CD4-positive, alpha-beta T cell (primary cell): ENCODE measurements around the gene SEC24A. TPM values are rescaled to one million over a fixed set of nuclear protein-coding genes. Genes with fewer than 3 reads are reported as not detected.

ENCODE experiments used
- ATAC-seq: fragments of 200-7000 bp; cut with Tn5 transposase; one replicate; pipeline ENCODE4 v1.10.0; 2022; ENCODE audit warnings: mild to moderate bottlenecking; ENCODE audit not compliant: poor library complexity
- CTCF ChIA-PET: fragments of 350-600 bp; sonication (Branson Sonifier 250); formaldehyde crosslinking; loops from one replicate; lab custom pipeline; 2021; ENCODE audit warnings: antibody characterized with exemption, inconsistent platforms; lab: Charles Lee
- POLR2A ChIA-PET: fragments of 350-600 bp; sonication (Branson Sonifier 250); formaldehyde crosslinking; loops from one replicate; lab custom pipeline; 2021; ENCODE audit warnings: antibody characterized with exemption, inconsistent platforms; lab: Charles Lee
- DNase-seq, 14 experiments: peaks; one replicate each; pipeline ENCODE4 v3.0.0-alpha.2; 2013 to 2020; ENCODE audit warnings: mixed read lengths in 2 of 14
- H3K27ac ChIP-seq, 2 donors: one replicate each; pipeline versions ENCODE4 v1.5.1 to v1.7.0; 2013; ENCODE audit warnings: low read length in 2 of 2, low read depth in 1 of 2, mild to moderate bottlenecking in 1 of 2
- H3K27me3 ChIP-seq, 2 experiments: 1 replicate in 1 of 2; 2 replicates in 1 of 2; pipeline versions ENCODE4 v1.6.1 to v1.7.0; 2013; ENCODE audit warnings: low read length in 2 of 2, control low read depth in 1 of 2, mild to moderate bottlenecking in 1 of 2, moderate library complexity in 1 of 2; ENCODE audit not compliant: insufficient read depth in 2 of 2, control insufficient read depth in 1 of 2
- H3K36me3 ChIP-seq: one replicate; pipeline ENCODE4 v1.6.1; 2013; ENCODE audit warnings: low read length, control low read depth; ENCODE audit not compliant: insufficient read depth
- H3K4me1 ChIP-seq: one replicate; pipeline ENCODE4 v1.6.1; 2013; ENCODE audit warnings: low read length, control low read depth; ENCODE audit not compliant: insufficient read depth
- H3K4me3 ChIP-seq: one replicate; pipeline ENCODE4 v1.5.1; 2013; ENCODE audit warnings: mild to moderate bottlenecking, low read length, moderate library complexity
- H3K9me3 ChIP-seq, 2 experiments: 1 replicate in 1 of 2; 2 replicates in 1 of 2; pipeline versions ENCODE4 v1.6.1 to v1.7.0; 2013; ENCODE audit warnings: low read length in 2 of 2, mild to moderate bottlenecking in 2 of 2, control low read depth in 1 of 2, moderate library complexity in 1 of 2; ENCODE audit not compliant: control insufficient read depth in 1 of 2, insufficient read depth in 1 of 2
- H3K27ac Mint-ChIP-seq: one replicate; pipeline ENCODE4 v1.8.0; 2020; ENCODE audit warnings: mixed read lengths
- H3K27me3 Mint-ChIP-seq: one replicate; pipeline ENCODE4 v1.8.0; 2021; ENCODE audit warnings: mixed read lengths
- H3K36me3 Mint-ChIP-seq: one replicate; pipeline ENCODE4 v1.8.0; 2021; ENCODE audit warnings: low read depth, mixed read lengths
- H3K4me1 Mint-ChIP-seq: one replicate; pipeline ENCODE4 v1.8.0; 2021; ENCODE audit warnings: low read depth, mixed read lengths
- H3K4me3 Mint-ChIP-seq: one replicate; pipeline ENCODE4 v1.8.0; 2020; ENCODE audit warnings: mild to moderate bottlenecking, mixed read lengths
- H3K9me3 Mint-ChIP-seq: one replicate; pipeline ENCODE4 v1.8.0; 2020; ENCODE audit warnings: mixed read lengths
- intact Hi-C, 2 experiments: fragments of 100-400 bp; cut with DNase I in 1 of 2; cut with micrococcal nuclease in 1 of 2; formaldehyde crosslinking; loops; one replicate each; pipeline versions ENCODE4 v1.15.1 to v1.9.0; 2023 to 2025; cut with DNase I, micrococcal nuclease
- total RNA-seq, 174 experiments: library from RNA in 2 of 174; stranded (reverse) in 2 of 174; gene quantifications; one replicate each; pipeline ENCODE4 v1.2.3 and lab custom pipeline; 2021 to 2026
- TF ChIP-seq, protein P1 (sequence below): fragments of 200-600 bp; IDR thresholded peaks from one replicate; pipeline ENCODE4 v1.8.0; 2022; ENCODE audit warnings: antibody characterized with exemption, mild to moderate bottlenecking

The SEC24A gene
- total RNA-seq, 2 experiments from 2014 or later, result 11.7 to 12.3 TPM

DNA sequence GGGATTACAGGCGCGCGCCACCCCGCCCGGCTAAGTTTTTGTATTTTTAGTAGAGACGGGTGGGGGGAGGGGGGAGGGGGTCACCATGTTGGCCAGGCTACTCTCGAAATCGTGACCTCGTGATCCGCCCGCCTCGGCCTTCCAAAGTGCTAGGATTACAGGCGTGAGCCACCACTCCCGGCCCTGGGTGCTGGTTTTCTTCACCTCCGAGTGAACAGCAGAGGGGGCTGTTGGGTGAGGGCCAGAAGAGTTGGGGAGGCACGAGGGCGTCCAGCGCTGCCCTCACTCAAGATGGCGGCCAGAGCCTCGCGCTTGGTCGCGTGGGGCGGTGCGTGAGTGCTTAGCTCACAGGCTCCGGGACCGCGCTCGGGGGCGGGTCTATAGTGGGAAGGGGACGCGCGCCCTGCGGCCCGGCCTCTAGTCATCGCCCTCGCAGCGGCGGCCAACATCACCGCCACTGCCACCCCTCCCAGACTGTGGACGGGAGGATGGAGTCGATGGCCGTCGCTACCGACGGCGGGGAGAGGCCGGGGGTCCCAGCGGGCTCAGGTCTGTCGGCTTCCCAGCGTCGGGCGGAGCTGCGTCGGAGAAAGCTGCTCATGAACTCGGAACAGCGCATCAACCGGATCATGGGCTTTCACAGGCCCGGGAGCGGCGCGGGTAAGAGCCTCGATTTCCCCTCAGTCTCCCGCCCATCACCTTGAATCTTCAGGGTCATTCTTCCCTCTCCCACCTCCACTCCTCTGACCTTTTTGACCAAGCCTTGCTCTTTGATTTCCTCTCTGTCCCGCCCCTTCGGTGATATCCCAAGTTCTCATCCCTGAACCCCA lies 89.8 kb downstream of the SEC24A start, which contains the start of gene CAMLG:
Gene CAMLG (plus strand): TSS at position 416 of the 830 bp plus-strand sequence. CDS start 73 bp downstream, at position 489.
- Histone ChIP-seq H3K9me3 (no peaks in the 10 kb centered on the region), H3K36me3 (peaks cover 3% of the 10 kb centered on the region), H3K4me1 (peaks cover 28% of the 10 kb centered on the region), H3K27ac (peak within 1 kb of the TSS; percentile 77 to 93), H3K27me3 (no peaks in the 10 kb centered on the region), H3K4me3 (peak within 1 kb of the TSS; percentile 98)
- peak; percentile 92 to 99 (median 96) for DNase-seq
- H3K27me3 Mint-ChIP-seq, result no peaks in the 10 kb centered on the region
- H3K9me3 Mint-ChIP-seq, result no peaks in the 10 kb centered on the region
- intact Hi-C loops, result loop anchor here (1.0 to 10.0 kb wide), 13 partner anchors 20 to 734 kb away; partner anchors contain the start of genes DDX46 (in 2 of the 2), C5orf24 (in 1 of the 2), PCBD2 (in 1 of the 2) and PPP2CA (in 1 of the 2)
- ChIA-PET POLR2A (interaction anchor here (0.6 to 3.8 kb wide), 21 partner anchors 20 to 1878 kb away, joined by 3 to 71 read pairs (median 5); partner anchors contain the start of genes AFF4, C5orf24, DDX46 and PCBD2), CTCF (interaction anchor here (0.5 to 5.5 kb wide), 18 partner anchors 12 to 699 kb away, joined by 3 to 78 read pairs (median 3); partner anchors contain the start of genes C5orf24, DDX46, PCBD2 and SAR1B)
- ATAC-seq, result peak; percentile 96
- H3K4me3 Mint-ChIP-seq, result peak within 1 kb of the TSS; percentile 92
- H3K4me1 Mint-ChIP-seq, result peaks cover 34% of the 10 kb centered on the region
- H3K36me3 Mint-ChIP-seq, result peaks cover 34% of the 10 kb centered on the region
- peak within 1 kb of the TSS; percentile 86 for H3K27ac Mint-ChIP-seq
- TF ChIP-seq, protein P1, sequence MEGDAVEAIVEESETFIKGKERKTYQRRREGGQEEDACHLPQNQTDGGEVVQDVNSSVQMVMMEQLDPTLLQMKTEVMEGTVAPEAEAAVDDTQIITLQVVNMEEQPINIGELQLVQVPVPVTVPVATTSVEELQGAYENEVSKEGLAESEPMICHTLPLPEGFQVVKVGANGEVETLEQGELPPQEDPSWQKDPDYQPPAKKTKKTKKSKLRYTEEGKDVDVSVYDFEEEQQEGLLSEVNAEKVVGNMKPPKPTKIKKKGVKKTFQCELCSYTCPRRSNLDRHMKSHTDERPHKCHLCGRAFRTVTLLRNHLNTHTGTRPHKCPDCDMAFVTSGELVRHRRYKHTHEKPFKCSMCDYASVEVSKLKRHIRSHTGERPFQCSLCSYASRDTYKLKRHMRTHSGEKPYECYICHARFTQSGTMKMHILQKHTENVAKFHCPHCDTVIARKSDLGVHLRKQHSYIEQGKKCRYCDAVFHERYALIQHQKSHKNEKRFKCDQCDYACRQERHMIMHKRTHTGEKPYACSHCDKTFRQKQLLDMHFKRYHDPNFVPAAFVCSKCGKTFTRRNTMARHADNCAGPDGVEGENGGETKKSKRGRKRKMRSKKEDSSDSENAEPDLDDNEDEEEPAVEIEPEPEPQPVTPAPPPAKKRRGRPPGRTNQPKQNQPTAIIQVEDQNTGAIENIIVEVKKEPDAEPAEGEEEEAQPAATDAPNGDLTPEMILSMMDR, result peak; percentile 63

DNA sequence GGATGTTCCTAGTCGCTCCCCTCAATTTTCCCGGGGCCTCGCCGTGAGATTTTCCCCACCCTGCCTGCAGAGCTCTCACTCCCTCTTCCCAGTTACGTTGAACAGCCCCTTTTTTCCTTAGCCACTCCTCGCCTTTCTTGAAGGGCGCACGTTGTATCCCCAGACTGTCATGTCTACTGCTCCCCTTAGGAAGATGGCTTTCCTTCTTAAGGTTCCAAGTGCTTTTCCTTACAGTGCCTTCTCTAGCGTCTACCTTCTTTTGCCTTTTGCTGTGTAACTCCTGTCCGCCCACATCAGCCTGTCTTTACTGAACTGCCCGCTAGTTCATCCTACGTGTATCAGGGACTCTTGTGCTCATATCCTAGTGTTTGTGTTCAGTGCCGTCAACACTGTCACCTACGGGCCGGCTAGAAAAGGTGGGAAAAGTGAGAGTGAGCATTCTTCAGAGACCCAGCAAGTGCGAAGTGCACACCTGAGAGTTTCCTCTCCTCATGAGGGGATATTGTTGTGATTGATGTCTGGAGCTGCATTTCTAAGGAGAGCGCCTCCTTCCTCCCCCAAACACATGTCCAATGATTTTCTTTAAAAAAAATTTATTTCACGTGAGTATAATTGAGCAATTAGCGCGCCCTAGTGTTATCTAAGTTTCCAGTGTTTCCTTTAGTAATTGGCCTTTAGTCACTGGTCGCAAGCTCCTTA lies 90.5 kb downstream of the SEC24A start:
- ChIA-PET CTCF (interaction anchor here (0.5 to 5.5 kb wide), 16 partner anchors 11 to 369 kb away, joined by 3 to 78 read pairs (median 3); partner anchors contain the start of genes C5orf24, DDX46, PCBD2 and SAR1B), POLR2A (interaction anchor here (0.7 to 3.8 kb wide), 17 partner anchors 19 to 1776 kb away, joined by 3 to 71 read pairs (median 5); partner anchors contain the start of genes AFF4, C5orf24, DDX46 and PCBD2)
- Mint-ChIP-seq H3K36me3 (peaks cover 34% of the 10 kb centered on the region), H3K4me1 (peaks cover 34% of the 10 kb centered on the region), H3K27me3 (no peaks in the 10 kb centered on the region), H3K9me3 (no peaks in the 10 kb centered on the region), H3K27ac (peak overlapping the region; percentile 86), H3K4me3 (peak overlapping the region; percentile 92)
- DNase-seq (peak in 7 of 14 experiments; percentile 3 to 66 (median 15)), ATAC-seq (peak; percentile 19)
- Histone ChIP-seq H3K9me3 (no peaks in the 10 kb centered on the region), H3K4me3 (peak overlapping the region; percentile 98), H3K4me1 (peaks cover 28% of the 10 kb centered on the region), H3K27ac (peak overlapping the region; percentile 77 to 93), H3K27me3 (no peaks in the 10 kb centered on the region), H3K36me3 (peaks cover 3% of the 10 kb centered on the region)
- intact Hi-C loops, result loop anchor here (1.0 to 10.0 kb wide), 13 partner anchors 19 to 734 kb away; partner anchors contain the start of genes DDX46 (in 2 of the 2), C5orf24 (in 1 of the 2), PCBD2 (in 1 of the 2) and PPP2CA (in 1 of the 2)
- TF ChIP-seq, protein P1, result peak; percentile 38

DNA sequence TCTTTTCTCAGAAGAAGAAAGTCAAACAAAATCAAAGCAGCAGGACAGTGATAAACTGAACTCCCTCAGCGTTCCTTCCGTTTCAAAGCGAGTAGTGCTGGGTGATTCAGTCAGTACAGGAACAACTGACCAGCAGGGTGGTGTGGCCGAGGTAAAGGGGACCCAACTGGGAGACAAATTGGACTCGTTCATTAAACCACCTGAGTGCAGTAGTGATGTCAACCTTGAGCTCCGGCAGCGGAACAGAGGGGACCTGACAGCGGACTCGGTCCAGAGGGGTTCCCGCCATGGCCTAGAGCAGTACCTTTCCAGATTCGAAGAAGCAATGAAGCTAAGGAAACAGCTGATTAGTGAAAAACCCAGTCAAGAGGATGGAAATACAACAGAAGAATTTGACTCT lies 92.5 kb downstream of the SEC24A start:
- no peaks in the 10 kb centered on the region for H3K9me3 Mint-ChIP-seq
- intact Hi-C loops, result no loop called here
- H3K27ac ChIP-seq, result no peak overlapping the region
- ATAC-seq (no peak), DNase-seq (no peak)
- no peak overlapping the region for H3K27ac Mint-ChIP-seq
- no peak overlapping the region for H3K4me3 ChIP-seq
- H3K36me3 Mint-ChIP-seq, result peaks cover 37% of the 10 kb centered on the region
- TF ChIP-seq, protein P1, result no peak
- POLR2A ChIA-PET, result interaction anchor here (0.6 to 3.8 kb wide), 3 partner anchors 17 to 164 kb away, joined by 3 to 48 read pairs (median 3); partner anchors contain the start of genes DDX46 and PCBD2
- H3K36me3 ChIP-seq, result peaks cover 3% of the 10 kb centered on the region
- peaks cover 34% of the 10 kb centered on the region for H3K4me1 Mint-ChIP-seq
- peak overlapping the region; percentile 4 for H3K4me3 Mint-ChIP-seq
- no peaks in the 10 kb centered on the region for H3K9me3 ChIP-seq
- H3K27me3 ChIP-seq, result no peaks in the 10 kb centered on the region
- CTCF ChIA-PET, result interaction anchor here (0.8 to 5.5 kb wide), 3 partner anchors 10 to 163 kb away, joined by 3 to 78 read pairs (median 6); partner anchors contain the start of genes DDX46 and PCBD2
- peaks cover 28% of the 10 kb centered on the region for H3K4me1 ChIP-seq
- H3K27me3 Mint-ChIP-seq, result no peaks in the 10 kb centered on the region
